ENCODE measurements around the gene STK38.

DNA sequence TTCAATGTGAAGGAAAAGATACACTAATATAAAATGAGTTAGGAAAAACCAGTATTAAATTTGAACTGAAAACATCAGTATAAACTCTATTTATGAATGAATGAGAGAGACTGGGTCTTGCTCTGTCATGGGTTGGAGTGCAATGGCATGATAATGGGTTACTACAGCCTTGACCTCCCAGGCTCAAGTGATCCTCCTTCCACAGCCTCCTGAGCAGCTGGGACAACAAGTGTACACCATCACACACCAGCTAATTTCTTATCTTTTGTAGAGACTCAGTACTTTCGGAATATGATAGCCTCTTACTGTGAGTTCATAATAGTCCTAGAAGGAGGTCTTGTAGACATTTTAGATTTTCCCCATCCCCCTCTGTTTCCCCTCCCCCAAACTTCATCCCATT is 83.0 kb downstream of the STK38 start:
- TF ChIP-seq, protein P1, sequence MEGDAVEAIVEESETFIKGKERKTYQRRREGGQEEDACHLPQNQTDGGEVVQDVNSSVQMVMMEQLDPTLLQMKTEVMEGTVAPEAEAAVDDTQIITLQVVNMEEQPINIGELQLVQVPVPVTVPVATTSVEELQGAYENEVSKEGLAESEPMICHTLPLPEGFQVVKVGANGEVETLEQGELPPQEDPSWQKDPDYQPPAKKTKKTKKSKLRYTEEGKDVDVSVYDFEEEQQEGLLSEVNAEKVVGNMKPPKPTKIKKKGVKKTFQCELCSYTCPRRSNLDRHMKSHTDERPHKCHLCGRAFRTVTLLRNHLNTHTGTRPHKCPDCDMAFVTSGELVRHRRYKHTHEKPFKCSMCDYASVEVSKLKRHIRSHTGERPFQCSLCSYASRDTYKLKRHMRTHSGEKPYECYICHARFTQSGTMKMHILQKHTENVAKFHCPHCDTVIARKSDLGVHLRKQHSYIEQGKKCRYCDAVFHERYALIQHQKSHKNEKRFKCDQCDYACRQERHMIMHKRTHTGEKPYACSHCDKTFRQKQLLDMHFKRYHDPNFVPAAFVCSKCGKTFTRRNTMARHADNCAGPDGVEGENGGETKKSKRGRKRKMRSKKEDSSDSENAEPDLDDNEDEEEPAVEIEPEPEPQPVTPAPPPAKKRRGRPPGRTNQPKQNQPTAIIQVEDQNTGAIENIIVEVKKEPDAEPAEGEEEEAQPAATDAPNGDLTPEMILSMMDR (IDR thresholded peaks at IDR 0.05; ENCODE audit: low read depth, low read length, poor library complexity, severe bottlenecking): no peak
- TF ChIP-seq EZH2phosphoT487 (IDR thresholded peaks at IDR 0.05; ENCODE audit: borderline replicate concordance, low read length): no peak
